HG03025 (cell line): ENCODE data around the gene ESRP2.

Experiments used
- ATAC-seq: cut with Tn5 transposase; IDR thresholded peaks from one replicate; pipeline ENCODE4 v1.9.1; 2021; ENCODE audit warnings: mild to moderate bottlenecking, moderate library complexity; ENCODE audit not compliant: unreplicated experiment, low FRiP score

Gene ESRP2

DNA sequence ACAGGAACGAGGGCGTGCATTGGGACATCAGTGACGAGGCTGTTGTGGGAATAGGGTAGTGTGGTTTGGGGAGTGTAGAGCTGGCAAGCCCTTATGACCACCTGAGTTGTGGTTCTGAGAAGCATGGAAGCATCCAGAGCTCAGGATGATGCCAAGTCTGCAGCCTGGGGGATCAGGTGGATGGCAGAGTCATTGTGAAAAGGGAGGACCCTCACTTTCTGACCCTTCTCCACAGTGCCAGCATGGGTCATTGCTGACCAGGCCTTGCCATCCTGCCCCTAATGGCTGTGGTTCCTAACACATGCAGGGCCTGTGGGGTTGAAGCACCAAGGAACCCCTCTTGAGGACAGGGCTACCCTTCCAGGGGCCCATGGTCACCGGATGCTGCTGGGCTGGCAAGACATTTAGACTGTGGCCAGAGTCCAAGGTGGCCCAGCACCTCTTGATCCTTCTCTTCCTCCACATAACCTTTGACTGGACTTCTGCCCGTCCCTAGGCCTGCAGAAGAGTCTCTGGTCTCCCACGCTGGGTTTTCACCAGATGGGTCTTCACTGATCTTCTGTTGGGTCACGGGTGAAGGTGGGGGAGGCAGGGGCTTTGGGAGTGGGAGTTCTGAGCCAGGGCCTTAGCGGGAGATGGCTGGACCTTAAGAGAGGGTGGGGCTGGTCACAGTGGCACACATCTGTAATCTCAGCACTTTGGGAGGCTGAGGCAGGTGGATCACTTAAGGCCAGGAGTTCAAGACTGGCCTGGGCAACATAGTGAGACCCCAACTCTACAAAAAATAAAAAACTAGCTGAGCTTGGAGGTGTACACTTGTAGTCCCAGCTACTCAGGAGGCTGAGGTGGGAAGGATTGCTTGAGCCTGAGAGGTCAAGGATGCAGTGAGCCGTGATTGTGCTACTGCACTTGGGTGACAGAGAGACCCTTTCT lies 7.3 kb upstream of the ESRP2 start:
- no peak for ATAC-seq

DNA sequence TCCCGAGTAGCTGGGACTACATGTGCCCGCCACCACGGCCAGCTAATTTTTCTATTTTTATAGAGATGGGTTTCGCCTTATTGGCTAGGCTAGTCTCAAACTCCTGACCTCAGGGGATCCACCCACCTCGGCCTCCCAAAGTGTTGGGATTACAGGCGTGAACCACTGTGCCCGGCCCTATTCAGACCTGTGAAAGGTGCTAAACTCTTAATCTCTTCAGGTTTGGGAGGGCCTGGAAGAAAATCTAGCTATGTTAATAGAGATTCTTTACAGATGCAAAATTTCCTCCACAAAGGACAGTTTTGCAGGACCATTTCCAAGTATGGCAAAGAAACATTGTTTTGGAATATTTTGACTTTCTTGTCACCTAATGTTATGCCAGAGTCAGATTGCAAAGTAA lies 6.2 kb upstream of the ESRP2 start:
- no peak for ATAC-seq

DNA sequence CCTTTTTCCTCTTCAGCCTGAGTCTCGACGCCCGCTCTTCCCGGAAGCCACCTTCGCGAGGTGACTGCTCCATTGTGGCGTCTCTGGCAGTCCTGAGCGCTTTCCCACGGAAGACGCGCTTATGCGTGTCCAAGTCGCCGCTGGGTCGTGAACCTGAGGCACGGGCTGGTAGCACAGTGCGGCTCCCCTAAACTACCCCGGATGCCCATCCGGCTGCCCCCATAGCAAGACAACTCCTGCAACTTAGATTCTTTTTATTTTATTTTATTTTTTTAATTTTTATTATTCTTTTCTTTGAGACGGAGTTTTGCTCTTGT lies 2.1 kb upstream of the ESRP2 start:
- ATAC-seq, result peak; percentile 14

DNA sequence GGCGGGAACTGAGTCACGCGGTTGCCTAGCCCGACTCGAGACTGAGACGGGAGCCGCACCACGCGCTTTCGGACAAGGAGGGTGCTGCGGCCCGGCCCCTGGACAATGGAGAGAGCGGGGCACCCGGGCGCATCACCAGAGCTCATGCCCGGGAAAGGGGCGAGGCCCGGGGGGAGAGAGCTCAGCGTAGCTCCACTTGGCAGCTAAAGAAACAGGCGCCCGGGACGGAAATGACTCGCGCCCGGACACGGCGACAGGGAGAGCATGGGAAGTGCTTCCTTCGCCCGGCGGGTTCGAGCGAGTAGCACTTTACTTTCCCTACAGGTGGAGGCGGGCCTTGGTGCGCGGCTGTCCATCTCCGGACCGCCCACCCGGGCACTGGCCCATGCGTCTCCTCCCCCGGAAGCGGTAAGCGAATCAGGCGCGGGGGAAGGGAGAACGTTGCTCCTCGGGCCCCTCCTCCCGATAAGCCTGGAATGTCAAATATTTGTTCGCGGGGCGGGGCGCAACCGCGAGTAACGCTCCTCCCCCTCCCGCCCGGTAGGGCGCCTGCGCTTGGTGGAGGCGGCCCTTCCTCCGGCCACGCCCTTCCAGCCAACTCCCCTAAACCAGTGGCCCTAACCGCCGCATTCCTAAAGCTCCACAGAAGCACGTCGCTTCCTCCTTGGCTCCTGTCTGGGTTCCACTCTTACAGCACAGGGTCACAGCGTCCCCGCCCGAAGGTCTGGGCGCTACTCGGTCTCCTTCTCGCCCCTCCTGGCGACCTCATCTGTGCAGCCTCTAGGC lies 1.5 kb upstream of the ESRP2 start:
- peak; percentile 77 for ATAC-seq

DNA sequence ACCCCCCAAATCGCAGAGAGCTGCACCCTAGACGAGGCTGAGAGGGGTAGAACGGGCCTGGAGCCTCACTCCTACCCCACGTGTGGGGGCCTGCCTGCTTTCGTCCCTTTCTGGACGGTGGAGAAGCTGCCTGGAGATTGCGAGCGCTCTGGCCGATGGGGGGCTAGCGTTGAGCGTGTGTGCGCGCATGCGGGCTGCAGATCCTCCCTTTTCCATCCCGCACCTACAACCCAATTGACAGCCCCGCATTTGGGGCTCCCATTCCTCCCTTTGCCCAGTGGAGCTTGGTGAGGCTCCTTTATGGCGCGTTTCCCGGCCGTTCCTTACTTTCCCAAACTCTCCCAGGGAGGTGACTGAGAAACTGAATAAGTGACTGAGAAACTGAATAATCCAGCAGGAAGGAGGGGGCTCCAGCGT lies 907 bp upstream of the ESRP2 start:
- no peak for ATAC-seq

DNA sequence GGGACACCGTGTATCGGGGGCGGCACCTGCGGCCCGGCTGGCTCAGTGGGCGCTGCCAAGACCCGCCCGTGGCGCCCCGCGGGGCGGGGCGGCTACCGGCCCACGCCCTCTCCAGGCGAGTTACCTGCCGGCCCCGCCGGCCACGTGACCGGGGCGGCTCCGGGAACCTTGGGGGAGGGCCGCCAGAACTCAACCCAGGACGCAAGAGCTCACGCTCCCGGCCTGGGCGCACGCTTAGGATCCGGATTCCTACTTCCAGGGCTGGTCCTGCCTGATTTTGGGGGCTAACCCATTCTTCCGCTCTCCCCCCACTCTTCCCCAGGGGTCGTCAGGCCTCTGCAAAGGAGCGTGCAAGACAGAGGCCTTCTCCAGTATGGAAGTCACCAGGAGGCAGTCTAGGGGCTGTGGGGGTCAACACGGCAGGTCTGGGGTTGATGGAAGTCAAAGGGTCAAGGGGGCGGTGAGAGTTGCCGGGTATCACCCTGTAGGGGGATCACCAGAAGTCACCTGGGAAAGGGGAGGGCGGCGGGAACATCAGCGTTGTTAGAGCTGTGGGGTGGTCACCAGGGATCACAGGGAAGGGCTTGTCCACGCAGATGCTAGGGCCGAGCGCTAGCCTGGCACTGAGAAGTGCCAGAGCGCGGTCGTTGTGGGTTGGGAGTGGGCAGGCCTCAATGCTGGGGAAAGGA lies 354 bp upstream of the ESRP2 start:
- no peak for ATAC-seq

DNA sequence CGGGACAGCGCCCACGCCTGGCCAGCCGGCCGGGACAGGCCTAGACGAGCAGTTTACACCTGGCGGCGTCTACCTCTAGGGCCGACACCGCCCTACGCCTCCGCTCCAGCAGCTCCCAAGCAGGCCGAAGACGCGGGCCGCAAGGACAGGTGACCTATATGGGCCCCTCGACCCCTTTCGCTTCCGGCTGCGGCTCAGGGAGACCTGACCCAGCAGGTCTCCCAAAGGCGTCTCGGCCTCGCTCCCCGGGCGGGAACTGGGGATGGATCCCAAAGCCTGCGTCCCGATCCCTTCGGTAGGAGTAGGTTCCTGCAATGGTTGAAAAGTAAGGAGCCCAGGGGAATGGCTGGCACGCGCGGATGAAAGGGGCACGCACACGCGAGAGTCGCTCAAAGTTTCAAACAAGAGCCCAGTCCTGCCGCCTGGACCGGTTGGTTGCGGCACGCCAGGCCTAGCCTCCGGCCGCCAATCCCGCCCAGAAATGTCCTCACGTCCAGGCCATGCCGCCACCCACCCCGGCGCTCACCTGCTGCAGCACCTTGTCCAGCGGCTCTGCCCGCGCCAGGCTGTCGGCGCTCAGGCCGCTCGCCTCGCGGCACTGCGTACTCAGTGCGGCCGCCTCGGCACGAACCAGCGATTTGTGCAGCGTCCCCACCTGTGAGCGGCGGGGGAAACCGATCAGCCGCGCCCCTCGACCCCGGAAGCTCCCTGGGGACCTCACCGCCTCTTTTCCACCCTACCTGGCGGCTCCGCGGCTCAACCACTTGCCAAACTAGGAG lies 630 bp downstream of the ESRP2 start:
- no peak for ATAC-seq

DNA sequence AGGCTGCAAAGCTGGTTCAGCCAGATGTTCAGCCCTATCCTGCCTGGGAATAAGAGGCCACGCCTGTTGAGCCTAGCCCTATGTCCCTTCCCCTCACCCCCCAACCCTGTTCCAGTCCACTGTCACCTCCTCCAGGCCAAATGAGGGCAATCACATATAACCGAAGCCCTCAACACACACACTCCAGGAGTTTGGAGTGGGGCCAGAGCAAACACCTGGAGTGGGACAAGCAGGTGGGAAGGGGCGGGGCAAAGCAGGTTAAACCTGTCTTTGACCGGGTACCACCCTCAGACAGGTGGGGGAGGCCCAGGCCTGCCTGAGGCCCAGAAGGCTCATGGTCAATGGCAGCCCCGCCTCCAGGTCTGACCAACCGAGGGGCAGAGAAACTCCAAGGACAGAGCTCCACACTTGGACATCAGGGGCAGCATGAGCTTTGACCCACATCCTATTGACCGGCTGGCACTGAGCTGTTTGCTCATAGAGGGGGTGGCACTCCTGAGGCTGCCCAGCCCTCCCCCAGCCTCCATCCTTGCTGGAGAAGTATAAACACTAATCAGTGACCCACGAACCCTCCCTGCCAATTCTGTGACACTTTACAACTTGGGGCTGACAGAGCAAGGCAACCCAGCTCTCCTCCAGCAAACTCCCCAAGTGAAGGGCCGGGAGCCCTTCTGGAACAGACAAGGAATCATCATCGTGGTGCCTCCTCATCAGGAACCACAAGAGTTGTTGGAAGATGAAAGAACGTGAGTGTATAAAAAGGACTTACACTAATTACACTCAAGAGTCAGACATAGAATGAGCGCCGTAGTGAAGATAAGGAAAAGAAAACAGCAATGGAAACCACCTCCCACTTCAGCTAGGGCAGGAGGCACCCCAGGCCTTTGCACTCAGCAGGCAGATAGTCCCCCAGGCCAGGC lies 1.5 kb downstream of the ESRP2 start:
- ATAC-seq, result no peak

DNA sequence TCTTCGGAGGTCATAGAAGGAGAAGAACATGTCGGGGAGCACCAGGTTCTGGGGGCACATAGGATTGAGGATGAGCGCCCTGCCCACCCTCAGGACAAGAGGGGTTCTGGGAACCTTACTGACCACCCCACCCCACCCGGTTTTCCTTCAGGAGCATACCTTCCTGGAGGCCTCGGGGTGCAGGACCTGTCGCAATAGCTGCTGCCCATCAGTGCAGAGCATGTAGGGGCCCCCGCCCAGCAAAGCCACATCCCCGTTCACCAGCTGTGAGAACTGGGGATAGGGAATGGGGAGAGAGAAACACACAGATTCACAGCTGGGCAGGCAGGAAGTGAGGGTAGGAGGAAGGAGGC lies 2.1 kb downstream of the ESRP2 start:
- ATAC-seq, result no peak

DNA sequence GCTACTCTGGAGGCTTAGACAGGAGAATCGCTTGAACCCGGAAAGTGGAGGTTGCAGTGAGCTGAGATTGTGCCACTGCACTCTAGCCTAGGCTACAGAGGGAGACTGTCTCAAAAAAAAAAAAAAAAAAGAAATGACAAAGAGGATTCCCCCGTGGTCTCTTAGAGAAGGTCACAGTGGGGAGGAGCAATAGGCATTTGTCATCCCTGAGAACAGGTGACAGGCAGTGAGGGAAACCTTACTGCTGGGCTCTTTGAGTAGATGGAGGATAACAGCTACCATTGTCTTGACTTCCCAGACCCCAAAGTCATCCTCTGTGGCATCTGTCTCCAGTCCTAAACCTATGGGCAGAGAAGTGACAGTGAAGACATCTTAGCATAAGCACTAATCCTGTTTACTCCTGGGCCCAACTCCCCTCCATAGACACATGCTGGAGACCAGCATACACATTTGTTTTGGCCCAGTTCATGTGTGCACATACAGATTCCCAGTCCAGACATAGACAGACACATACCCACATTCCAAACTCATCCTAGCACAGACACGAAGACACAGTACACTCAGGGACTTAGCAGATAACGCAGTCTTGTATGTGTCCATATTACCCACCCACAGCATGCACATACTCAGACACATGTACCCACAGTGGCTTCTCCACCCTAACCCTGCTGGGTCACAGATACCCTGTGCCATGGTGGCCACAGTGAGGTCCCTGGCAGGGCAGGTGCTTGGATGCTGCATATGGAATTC lies 2.7 kb downstream of the ESRP2 start:
- ATAC-seq, result no peak

DNA sequence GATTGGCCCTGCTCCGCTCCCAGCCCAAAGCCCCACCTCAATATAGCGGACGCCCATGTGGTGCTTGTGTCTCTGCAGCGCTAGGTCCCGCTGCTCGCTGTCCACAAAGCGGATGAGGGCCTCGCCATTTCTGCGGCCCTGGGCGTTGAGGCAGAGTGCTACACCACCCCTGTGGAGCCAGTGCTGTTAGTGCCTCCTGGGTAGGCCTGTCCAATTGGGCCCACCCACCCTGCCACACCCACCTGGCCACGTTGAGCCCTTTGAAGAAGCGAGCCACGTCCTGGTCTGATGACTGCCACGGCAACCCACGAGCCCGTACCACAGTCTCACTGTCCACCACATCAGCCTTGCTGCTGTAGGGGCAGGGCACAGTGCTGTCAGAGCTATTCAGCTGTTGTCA lies 3.6 kb downstream of the ESRP2 start:
- no peak for ATAC-seq

DNA sequence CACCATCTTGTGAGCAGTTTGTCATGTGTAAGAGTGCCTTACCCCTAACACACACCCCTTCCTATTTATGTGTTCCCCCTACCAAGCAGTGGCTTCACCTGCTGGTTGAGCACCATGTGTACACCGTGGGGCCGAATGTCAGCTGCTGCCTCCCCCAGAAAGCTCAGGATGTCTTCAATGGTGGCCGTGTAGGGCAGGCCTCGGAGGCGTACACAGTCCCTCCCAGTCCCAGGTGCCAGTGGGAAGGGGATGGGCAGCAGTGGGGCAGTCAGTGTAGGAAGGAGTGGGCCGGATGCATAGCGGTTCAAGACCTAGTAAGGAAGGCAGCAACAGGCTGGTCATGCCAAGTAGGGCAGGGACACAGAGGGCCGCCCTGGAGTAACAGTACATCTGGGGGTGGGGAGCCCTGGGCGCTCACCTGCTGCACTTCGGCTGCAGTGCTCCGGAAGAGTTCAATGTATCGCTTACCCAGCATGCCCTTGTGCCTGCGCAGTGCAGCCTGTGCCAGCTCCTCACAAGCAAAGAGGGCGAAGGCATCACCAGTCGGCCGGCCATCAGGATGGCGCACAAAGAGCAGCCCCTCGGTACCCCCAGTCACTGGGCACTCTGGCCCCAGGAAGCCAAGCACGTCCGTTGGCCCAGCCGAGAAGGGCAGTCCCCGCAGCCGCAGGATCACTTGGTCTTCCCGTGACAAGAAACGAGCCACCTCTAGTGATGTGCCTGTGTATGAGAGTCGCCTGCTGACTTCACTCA lies 4.4 kb downstream of the ESRP2 start:
- ATAC-seq, result no peak

DNA sequence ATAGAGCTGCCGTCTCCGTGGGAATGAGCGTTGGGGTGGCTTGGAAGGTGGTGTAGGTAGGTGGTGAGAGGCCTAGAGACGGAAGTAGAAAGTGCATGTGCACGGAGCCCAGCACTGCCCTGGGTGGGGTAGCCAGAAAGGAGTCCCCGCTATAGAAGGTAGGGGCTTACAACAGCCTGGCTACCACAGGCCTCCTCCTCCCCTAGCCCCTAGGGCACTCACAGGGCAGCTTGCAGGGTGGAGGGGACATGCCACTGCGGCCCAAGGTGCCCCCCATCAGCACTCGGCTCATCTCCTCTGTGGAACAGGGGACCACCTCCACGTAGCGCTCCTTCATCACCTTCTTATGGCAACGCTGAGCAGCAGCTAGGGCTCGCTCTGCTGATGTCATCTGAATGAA lies 5.0 kb downstream of the ESRP2 start:
- ATAC-seq, result no peak

DNA sequence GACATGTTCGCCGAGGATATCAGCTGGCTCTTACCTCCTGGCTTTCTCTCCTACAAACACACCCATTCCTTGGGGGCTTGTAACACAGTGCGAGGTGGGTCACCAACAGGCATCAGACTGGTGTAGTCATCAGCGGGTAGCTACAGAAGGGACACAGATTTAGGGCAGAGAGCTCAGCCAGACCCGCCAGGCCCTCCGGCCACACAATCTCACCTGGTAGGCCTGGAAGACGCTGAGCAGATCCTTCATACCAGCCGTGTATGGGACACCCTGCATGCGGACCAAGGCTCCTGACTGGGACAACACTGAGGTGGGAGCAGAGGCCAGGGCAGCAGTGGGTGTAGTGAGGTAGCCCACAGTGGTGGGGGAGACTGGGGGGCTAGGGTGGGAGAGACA lies 5.8 kb downstream of the ESRP2 start:
- no peak for ATAC-seq

DNA sequence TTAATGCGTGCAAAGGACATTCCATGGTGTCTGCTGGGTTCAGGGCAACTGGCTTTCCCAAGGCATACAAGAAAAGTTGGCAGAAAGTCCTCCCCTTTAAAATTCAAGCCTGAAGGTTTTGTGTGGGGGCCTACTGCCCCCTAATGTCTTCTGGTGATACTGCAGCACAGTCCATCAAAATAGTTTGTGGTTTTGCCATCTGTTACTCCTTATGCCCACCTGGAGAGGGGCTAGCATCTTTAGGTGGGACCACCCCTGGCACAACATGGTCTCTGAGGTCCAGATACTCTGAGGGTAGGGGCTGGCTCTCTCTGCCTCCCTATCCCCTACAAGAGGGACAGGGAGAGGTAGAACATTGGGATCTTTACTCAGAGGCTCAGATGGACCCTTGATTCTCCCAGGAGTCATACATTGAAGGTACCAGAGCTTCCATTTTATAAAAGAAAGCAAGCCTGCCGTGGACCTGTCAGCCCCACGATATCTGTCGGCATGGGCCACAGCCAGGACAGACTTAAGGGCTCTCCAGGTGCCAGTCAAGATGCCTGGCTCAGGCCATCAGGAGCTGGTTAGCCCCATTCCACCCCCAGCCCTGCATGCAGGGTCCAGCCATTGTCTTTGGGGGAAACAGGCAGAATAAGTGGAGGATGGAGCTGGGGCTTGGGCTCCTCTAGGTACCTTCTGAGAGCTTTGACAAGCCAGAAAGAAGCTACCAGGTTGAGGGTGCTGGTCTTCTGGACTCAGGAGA lies 6.3 kb downstream of the ESRP2 start:
- ATAC-seq, result no peak

DNA sequence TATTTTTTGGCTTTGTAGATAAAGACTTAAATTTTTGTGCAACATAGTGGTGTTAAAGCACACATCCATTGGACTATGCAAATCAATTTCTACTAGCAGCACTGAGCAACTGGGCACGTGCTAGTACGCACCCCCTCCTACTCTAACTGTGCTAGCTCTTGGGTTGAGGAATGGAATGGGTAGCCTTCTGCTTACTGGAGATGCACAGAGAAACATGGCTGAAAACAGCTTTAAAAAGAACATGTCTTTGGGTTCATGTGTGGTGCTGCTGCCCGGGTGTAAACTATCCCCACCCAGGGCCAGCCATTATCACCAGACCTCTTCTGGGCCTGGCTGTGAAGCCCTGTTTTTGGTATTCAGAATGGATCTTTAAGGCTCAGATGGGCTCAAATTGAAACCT lies 7.3 kb downstream of the ESRP2 start:
- ATAC-seq, result no peak

DNA sequence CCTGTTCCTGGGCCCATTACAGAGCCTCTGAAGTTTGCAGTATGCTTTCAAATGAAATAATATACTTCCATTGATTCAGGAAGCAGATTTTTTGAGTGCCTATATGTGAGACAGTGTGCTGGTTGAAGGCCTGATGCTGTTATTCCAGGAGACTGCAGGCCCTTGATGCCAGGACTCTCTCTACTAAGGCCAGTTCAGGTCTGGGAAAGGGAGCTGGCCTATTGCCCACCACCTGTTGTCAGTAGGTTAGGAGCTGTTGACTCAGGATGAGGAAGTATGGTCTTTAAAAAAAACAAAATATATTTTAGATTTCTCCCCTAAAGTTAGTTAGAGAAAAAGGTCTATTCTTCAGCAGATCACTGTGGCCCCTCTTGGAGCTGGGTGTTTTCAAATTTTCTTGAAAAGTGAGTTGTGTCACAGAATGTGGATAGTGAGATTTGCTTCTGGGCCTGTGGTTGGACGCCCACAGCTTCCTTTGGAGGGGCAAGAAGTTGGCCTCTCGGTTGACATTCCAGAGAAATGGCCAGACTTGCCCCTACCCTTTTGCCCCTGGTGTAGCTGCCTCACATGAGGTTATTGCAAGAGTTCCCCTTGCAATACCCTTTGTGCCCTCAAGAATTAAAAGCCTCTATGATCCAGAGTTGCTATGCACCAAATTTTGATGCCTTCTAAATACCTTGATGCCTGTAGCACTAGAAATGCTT lies 7.9 kb downstream of the ESRP2 start:
- no peak for ATAC-seq
